GM10266 (cell line): Measurements from ENCODE around the gene MRTFB.

ENCODE experiments used
- DNase-seq: peaks from one replicate; pipeline ENCODE4 v3.0.0; 2012; ENCODE audit errors: extremely low spot score
- TF ChIP-seq, protein P1 (sequence below): IDR thresholded peaks from 2 replicates; pipeline ENCODE4 v1.5.1; 2012; ENCODE audit warnings: mild to moderate bottlenecking, low read depth; ENCODE audit not compliant: control insufficient read depth, insufficient read depth; ENCODE audit errors: missing control alignments

The MRTFB gene

DNA sequence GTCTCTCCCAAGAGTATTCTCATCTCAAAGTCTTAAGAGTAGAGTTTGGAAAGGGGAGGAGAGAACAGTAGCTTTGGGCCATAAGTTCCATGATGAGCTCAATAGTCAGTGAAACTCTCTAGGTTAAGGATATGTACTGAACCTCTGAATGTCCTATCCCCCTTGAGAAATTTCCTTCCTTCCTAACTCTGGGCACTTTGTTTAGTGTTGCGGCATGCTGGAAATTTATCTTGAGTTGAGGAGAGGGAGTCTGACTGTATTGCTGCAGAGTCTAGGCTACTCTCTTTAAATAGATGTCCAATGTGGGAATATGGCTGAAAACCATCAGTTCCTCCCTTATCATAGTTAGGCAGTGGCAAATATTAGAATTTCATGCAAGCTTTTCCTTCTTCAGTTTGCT, 16.1 kb downstream of the MRTFB start:
- TF ChIP-seq, protein P1, sequence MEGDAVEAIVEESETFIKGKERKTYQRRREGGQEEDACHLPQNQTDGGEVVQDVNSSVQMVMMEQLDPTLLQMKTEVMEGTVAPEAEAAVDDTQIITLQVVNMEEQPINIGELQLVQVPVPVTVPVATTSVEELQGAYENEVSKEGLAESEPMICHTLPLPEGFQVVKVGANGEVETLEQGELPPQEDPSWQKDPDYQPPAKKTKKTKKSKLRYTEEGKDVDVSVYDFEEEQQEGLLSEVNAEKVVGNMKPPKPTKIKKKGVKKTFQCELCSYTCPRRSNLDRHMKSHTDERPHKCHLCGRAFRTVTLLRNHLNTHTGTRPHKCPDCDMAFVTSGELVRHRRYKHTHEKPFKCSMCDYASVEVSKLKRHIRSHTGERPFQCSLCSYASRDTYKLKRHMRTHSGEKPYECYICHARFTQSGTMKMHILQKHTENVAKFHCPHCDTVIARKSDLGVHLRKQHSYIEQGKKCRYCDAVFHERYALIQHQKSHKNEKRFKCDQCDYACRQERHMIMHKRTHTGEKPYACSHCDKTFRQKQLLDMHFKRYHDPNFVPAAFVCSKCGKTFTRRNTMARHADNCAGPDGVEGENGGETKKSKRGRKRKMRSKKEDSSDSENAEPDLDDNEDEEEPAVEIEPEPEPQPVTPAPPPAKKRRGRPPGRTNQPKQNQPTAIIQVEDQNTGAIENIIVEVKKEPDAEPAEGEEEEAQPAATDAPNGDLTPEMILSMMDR, result no peak
- DNase-seq, result no peak

DNA sequence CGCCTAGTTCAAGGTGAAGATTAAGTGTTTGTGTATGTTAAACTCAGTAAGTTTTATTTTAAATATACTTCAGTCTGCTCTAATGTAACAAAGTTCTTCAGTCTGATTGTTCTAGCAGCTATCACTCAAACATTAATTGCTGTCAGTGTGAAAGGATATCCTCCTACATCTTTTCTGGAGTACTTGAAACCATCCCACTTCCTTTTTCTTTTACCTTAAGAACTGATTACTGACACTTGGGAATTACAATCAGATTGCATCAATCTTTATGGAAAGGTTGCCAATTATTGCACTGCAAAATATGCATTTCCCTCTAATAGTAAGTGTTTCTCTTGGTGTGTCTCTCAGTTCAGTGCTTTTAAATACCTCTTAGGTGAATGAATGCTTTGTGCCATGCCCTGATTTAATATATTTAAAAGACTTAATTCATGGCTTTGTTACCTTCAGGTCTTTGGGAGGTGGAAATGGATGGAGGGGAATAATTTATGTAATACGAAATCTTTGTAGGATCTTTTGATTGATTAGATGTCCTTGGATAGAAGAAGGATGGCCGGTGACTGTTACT, 16.6 kb downstream of the MRTFB start:
- TF ChIP-seq, protein P1, result no peak
- no peak for DNase-seq

DNA sequence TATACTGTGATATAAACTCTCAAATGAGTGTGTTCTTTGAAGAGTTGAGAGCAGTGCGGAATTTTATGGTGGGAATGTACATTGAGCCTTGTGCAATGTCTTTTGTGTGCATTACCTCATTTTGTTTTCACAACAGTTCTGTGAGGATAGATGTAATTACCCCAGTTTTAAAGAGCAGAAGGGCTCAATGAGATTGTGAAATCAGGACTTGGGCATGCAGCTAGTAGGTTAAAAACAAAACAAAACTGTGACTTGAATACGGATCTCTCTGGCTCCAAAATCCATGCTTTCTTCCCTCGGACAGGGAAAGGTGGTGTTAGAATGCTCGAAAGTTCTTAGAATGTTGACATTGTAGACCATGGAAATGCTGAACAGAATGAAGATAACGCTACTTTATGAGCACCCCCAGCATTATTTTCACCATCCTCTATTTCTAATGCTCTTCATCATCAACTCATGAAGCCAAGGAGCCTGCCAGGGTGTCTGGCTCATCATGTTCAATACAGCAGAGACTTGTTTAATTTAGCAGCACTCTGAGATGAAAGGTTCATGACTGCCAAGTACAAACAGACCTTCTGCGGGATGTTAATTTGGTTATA, 17.1 kb downstream of the MRTFB start:
- DNase-seq, result no peak

DNA sequence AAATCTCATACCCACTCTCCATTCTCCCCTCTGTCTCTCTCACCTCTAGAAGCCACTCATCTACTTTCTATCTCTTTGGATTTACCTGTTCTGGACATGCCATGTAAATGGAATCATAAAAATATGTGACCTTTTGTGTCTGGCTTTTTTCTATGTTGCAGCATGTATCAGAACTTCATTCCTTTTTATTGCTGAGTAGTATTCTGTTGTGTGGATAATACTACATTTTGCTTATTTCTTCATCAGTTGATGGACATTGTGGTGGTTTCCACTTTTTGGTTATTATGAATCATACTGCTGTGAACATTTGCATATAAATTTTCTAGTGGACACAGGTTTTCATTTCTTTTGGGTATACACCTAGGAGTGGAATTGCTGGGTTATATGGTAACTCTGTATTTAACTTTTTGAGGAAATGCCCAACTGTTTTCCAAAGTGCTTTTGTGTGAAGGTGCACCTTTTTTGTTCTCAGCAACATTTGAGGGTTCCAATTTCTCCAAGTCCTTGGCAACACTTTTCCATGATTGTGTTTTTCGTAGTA, 18.2 kb downstream of the MRTFB start:
- TF ChIP-seq, protein P1, result no peak
- no peak for DNase-seq

More for the DNA sequence above, 17.1 kb downstream of the MRTFB start:
- TF ChIP-seq, protein P1, result no peak

DNA sequence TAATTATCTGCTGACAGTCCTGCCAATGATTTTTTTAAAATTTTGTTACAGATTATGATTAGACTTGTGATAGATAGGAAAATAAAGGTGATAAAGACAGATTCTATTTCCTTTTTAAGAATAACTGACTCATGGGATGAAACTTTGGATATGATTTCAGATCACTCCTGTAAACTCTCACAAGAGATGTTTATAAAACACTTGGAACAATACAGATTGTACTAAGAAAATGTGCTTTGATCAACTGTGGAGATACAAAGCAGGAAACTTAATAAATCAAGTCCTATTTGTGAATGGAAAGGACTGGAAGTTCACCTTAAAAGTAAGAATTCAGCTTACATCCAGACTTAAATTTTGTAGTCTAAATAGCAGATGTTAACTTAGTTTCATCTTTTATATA, 21.4 kb downstream of the MRTFB start:
- TF ChIP-seq, protein P1, result no peak
- DNase-seq, result no peak

DNA sequence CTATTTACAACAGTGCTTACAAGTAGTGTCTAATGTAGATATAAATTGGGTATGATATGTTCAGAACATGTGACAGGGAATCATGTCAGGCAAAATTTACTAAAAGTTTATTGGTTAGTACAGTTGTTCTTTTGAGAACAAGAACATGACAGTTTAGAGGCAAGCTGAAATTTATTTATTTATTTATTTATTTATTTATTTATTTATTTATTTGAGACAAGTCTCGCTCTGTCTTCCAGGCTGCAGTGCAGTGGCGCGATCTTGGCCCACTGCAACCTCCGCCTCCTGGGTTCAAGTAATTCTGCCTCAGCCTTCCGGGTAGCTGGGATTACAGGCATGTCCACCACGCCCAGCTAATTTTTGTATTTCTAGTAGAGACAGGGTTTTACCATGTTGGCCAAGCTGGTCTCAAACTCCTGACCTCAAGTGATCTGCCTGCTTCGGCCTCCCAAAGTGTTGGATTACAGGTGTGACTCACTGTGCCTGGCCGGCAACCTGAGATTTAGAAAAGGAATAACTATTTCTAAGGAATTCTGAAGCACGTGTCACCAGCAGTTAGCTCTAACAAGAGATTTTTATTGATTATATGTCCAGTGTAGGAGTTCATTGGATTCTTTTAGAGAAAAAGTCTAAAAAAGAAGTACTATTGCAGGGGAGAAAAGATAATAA, 24.9 kb downstream of the MRTFB start:
- TF ChIP-seq, protein P1, result no peak
- no peak for DNase-seq
